Epithelial cell of proximal tubule (primary cell): ENCODE data around the gene EFCC1. TPM values are rescaled to one million over a fixed set of nuclear protein-coding genes. Genes with fewer than 3 reads are reported as not detected.

Source experiments
- DNase-seq: peaks from one replicate; pipeline ENCODE4 v3.0.0-alpha.2; 2011; ENCODE audit warnings: low read depth
- H3K4me3 ChIP-seq: 2 replicates; pipeline ENCODE4 v1.5.1; 2011; ENCODE audit warnings: low read depth, mild to moderate bottlenecking, low read length
- total RNA-seq: library from RNA; depleted of rRNA; stranded (reverse); fragments of >200 nt; gene quantifications from 2 replicates; pipeline ENCODE4 v1.2.3, GENCODE V29; 2015
- TF ChIP-seq, protein P1 (sequence below): conservative IDR thresholded peaks from 2 replicates; pipeline ENCODE4 v1.5.1; 2012; ENCODE audit warnings: low read depth, mild to moderate bottlenecking, low read length

EFCC1 gene
- total RNA-seq, 1 donor from 2014 or later: not detected

GRCh38 chr3:129000742-129001100 lies 383 bp upstream of the EFCC1 start:
- TF ChIP-seq, protein P1, sequence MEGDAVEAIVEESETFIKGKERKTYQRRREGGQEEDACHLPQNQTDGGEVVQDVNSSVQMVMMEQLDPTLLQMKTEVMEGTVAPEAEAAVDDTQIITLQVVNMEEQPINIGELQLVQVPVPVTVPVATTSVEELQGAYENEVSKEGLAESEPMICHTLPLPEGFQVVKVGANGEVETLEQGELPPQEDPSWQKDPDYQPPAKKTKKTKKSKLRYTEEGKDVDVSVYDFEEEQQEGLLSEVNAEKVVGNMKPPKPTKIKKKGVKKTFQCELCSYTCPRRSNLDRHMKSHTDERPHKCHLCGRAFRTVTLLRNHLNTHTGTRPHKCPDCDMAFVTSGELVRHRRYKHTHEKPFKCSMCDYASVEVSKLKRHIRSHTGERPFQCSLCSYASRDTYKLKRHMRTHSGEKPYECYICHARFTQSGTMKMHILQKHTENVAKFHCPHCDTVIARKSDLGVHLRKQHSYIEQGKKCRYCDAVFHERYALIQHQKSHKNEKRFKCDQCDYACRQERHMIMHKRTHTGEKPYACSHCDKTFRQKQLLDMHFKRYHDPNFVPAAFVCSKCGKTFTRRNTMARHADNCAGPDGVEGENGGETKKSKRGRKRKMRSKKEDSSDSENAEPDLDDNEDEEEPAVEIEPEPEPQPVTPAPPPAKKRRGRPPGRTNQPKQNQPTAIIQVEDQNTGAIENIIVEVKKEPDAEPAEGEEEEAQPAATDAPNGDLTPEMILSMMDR: no peak
- DNase-seq: no peak
- no peak overlapping the region for H3K4me3 ChIP-seq

- TF ChIP-seq, protein P1: no peak
- no peak overlapping the region for H3K4me3 ChIP-seq
Measured at GRCh38 chr3:129001806-129002572, 885 bp downstream of the EFCC1 start.

GRCh38 chr3:129002573-129003569 lies 1.8 kb downstream of the EFCC1 start:
- no peak overlapping the region for H3K4me3 ChIP-seq
- TF ChIP-seq, protein P1: no peak
- no peak for DNase-seq

More at GRCh38 chr3:129001806-129002572, 885 bp downstream of the EFCC1 start:
- no peak for DNase-seq

DNA sequence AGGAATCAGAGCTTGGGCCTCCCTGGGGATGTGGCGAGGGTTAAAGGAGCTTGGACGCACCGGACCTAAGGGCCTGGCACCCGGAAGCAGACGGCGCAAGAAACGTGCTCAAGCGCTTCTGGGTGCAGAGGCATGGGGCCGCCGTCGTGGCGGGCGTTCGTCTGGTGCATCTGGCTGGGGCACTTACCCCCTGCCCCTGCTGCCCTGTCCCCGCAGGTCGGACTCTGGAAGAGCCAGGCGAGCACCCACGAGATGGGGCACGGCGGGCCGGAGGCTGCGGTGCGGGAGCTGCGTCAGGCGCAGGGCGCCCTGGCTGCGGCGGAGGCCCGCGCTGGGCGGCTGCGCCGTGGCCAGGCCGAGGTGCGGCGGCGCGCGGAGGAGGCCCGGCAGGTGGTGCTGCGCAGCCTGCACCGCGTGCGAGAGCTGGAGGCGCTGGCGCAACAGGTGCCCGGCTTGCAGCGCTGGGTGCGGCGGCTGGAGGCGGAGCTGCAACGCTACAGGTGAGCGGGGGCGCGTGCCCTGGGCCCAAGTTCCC lies 2.5 kb downstream of the EFCC1 start:
- DNase-seq: no peak
- H3K4me3 ChIP-seq: no peak overlapping the region

DNA sequence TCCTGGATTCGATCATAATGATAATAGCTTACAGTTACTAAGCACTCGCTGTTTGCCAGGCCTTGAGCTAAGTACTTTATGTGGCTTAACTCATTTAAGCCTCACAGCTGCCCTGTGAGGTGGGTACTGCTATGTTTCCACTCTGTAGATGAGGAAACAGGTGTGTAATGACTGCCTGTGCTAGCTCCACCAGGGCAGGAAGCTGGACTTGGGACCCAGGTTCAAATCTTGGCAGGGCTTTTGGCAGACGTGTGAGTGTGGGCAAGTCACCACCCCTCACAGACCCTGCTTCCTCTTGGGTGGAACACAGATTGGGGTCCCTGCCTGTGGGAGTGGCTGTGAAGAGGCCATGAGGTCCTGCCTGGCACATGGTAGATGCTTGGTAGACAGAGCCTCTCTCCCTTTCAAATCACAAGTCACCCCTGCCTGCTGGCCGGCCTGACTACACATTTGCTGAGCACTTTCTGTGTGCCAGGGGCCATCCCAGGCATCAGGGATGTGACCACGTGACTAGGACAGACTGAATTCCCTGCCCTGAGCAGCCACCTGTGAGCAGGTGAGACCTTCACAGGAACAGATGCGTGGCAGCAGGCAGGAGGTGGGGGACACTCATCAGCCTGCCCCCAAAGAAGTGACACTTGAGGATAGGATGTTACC lies 3.7 kb downstream of the EFCC1 start:
- no peak overlapping the region for H3K4me3 ChIP-seq
- DNase-seq: no peak
- TF ChIP-seq, protein P1: no peak

More for the DNA sequence above, 2.5 kb downstream of the EFCC1 start:
- TF ChIP-seq, protein P1: no peak

DNA sequence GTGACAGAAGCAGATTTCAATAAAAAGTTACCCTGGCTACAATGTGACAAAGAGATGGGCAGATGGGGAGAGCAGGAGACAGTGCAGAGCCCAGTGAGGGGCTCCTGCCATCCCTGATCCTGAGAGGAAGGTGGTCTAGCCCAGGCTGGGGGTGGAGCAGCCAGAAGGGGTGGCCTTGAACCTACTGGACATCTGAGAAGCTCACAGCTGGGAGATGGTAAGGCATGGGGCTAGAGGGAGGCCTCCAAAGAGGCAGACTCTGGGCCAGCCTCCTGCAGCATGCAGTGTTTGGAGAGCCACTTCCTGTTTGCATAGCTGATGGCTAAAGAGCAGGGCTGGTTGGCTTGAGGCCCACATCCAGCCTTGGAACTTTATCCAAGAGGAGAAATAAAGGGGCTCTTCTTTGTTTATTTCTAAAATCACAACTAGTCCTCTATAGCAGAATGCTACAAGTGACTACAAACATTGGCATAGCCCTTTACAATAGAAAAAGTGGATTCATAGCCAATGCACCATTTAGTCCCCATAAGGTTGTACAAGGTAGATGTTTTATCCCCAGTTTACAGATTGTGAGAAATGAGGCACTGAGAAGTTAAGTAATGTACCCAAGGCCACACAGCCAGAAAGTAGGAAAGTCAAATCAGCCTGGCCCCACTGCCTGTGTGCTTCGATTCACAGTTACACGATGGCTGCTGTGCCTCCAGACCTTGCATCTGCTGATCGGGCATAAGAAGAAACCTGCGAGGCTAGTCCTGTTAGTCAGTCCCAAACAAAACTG lies 4.6 kb downstream of the EFCC1 start:
- TF ChIP-seq, protein P1: no peak
- DNase-seq: no peak
- H3K4me3 ChIP-seq: no peak overlapping the region
